Measurements from ENCODE around the gene SIL1.
A peak's percentile ranks its signal among the peaks of the same experiment; 100 is the strongest.
"Not testable (repeated sequence)": the region's sequence is repeated elsewhere in the genome, so short reads cannot be mapped to it uniquely, and the experiment has no call there.

The SIL1 gene

GRCh38 chr5:139062910-139063663 lies 135.1 kb downstream of the SIL1 start:
- DNase-seq: no peak

GRCh38 chr5:139061856-139062255 lies 136.3 kb downstream of the SIL1 start:
- no peak for DNase-seq

- DNase-seq: peak; percentile 55
Measured at GRCh38 chr5:139061274-139061673, 136.9 kb downstream of the SIL1 start.

- DNase-seq: peak; percentile 33
Measured at GRCh38 chr5:139058121-139058520, 140.0 kb downstream of the SIL1 start.

- not testable (repeated sequence) for DNase-seq
Measured at GRCh38 chr5:139057045-139057939, 140.9 kb downstream of the SIL1 start.

GRCh38 chr5:139052975-139053374 lies 145.2 kb downstream of the SIL1 start:
- no peak for DNase-seq

- no peak for DNase-seq
Measured at GRCh38 chr5:139051392-139051791, 146.8 kb downstream of the SIL1 start.

GRCh38 chr5:139050432-139050831 lies 147.7 kb downstream of the SIL1 start:
- DNase-seq: no peak

- no peak for DNase-seq
Measured at GRCh38 chr5:139049780-139050179, 148.4 kb downstream of the SIL1 start.

- DNase-seq: peak; percentile 51
Measured at GRCh38 chr5:139046551-139046950, 151.6 kb downstream of the SIL1 start.

GRCh38 chr5:139043157-139043905 lies 154.8 kb downstream of the SIL1 start:
- DNase-seq: peak; percentile 86

GRCh38 chr5:139040081-139040480 lies 158.1 kb downstream of the SIL1 start:
- DNase-seq: no peak

- DNase-seq: no peak
Measured at GRCh38 chr5:139038613-139039305, 159.4 kb downstream of the SIL1 start.

- DNase-seq: no peak
Measured at GRCh38 chr5:139037732-139038131, 160.4 kb downstream of the SIL1 start.

GRCh38 chr5:139036332-139036731 lies 161.8 kb downstream of the SIL1 start:
- not testable (repeated sequence) for DNase-seq

- DNase-seq: no peak
Measured at GRCh38 chr5:139027150-139027549, 171.0 kb downstream of the SIL1 start.

- no peak for DNase-seq
Measured at GRCh38 chr5:139025651-139026050, 172.5 kb downstream of the SIL1 start.

- DNase-seq: no peak
Measured at GRCh38 chr5:139023286-139023685, 174.9 kb downstream of the SIL1 start.

GRCh38 chr5:139022528-139022927 lies 175.6 kb downstream of the SIL1 start:
- no peak for DNase-seq

GRCh38 chr5:139021346-139021745 lies 176.8 kb downstream of the SIL1 start:
- DNase-seq: no peak

GRCh38 chr5:139019880-139020279 lies 178.3 kb downstream of the SIL1 start:
- no peak for DNase-seq

GRCh38 chr5:139019211-139019610 lies 179.0 kb downstream of the SIL1 start:
- no peak for DNase-seq

GRCh38 chr5:139017624-139018023 lies 180.5 kb downstream of the SIL1 start:
- no peak for DNase-seq
